Measurements from ENCODE around the gene ANKRD66.

Gene ANKRD66

DNA sequence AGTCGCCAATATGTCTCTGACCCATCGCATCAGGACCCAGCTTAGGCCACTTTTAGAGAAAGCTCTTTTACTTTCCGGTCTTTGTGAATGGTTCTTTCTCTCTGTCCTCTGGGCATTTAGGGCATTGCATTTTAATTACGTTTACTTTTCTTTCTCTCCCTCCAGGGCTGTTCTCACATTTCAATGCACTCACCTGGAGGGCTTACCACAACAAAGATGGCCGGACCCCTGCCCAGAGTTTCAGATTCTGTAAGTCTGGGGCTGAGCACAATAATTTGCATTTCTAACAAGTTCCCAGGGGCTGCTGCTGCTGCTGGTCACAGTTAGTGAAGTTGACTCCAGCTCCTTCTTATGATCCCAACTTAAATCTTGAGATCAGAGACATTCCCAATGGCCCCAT lies 3.0 kb downstream of the ANKRD66 start:
- no peak overlapping the region for H3K4me3 ChIP-seq
- DNase-seq (ENCODE audit: low spot score) = no peak
- TF ChIP-seq, protein P1, sequence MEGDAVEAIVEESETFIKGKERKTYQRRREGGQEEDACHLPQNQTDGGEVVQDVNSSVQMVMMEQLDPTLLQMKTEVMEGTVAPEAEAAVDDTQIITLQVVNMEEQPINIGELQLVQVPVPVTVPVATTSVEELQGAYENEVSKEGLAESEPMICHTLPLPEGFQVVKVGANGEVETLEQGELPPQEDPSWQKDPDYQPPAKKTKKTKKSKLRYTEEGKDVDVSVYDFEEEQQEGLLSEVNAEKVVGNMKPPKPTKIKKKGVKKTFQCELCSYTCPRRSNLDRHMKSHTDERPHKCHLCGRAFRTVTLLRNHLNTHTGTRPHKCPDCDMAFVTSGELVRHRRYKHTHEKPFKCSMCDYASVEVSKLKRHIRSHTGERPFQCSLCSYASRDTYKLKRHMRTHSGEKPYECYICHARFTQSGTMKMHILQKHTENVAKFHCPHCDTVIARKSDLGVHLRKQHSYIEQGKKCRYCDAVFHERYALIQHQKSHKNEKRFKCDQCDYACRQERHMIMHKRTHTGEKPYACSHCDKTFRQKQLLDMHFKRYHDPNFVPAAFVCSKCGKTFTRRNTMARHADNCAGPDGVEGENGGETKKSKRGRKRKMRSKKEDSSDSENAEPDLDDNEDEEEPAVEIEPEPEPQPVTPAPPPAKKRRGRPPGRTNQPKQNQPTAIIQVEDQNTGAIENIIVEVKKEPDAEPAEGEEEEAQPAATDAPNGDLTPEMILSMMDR (IDR thresholded peaks at IDR 0.05) = no peak
- no peak overlapping the region for H3K27ac ChIP-seq

GRCh38 chr6:46751658-46752057 lies 4.9 kb downstream of the ANKRD66 start:
- TF ChIP-seq, protein P1 (IDR thresholded peaks at IDR 0.05) = no peak
- Histone ChIP-seq H3K27ac (no peak overlapping the region), H3K4me3 (no peak overlapping the region)
- no peak for DNase-seq (ENCODE audit: low spot score)

- TF ChIP-seq, protein P1 (IDR thresholded peaks at IDR 0.05) = no peak
- H3K27ac ChIP-seq = no peak overlapping the region
These were observed 9.1 kb downstream of the ANKRD66 start for GRCh38 chr6:46755865-46756264.

DNA sequence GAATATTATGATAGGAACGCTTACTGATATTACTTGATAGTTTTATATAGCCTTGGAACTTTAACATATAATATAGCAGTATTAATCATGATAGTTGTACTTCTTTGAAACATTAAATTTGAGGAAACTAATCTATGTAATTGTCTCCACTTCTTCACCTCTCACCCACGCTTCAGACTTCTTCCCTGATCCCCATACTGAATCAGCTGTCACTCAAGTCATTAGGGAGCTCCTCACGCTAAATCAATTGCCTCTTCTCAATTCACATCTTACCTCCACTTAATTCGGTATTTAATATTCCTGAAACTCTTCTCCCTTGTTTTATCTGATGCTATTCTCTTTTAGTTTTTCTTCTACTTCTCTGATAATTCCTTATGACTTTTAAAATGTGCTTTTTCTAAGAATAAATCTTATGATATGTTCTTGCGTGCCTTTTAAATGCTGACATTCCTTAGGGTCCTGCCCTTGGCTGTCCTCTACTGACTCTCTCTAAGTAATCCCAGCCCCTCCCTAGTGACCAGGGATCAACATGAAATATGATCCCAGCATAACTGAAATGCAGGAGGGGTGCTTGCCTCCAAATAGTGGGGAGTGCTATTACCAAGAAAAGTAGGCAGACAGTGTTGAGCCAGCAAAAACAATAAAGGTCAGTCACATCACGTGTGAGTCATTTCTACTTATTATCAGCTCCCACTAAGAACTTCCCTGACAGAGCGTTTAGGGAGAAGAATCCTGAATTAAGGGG lies 9.9 kb downstream of the ANKRD66 start:
- Histone ChIP-seq H3K27ac (no peak overlapping the region), H3K4me3 (no peak overlapping the region)
- DNase-seq (ENCODE audit: low spot score) = no peak
- TF ChIP-seq, protein P1 (IDR thresholded peaks at IDR 0.05) = no peak

More at GRCh38 chr6:46755865-46756264, 9.1 kb downstream of the ANKRD66 start:
- H3K4me3 ChIP-seq = no peak overlapping the region
- DNase-seq (ENCODE audit: low spot score) = no peak

DNA sequence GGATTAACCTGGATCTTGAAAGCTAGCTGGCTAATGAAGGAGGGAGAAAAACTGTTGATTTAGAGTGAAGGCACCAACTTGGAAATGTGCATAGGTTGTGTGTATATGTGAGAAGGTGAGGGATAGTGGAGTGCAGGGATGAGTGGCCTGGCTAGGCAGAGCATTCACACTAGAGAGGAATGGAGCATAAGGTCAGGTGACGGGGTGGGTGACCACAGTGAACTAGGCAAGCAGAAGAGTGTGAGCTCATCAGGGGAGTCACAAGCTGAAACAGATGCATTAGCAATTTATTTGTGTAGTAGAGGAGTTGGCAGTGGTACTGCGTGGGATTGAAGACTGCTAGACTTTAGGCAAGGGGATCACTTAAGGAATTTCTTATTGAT lies 10.5 kb downstream of the ANKRD66 start:
- TF ChIP-seq, protein P1 (IDR thresholded peaks at IDR 0.05) = no peak
- no peak for DNase-seq (ENCODE audit: low spot score)
- Histone ChIP-seq H3K4me3 (no peak overlapping the region), H3K27ac (no peak overlapping the region)

GRCh38 chr6:46758960-46759753 lies 12.4 kb downstream of the ANKRD66 start:
- TF ChIP-seq, protein P1 (IDR thresholded peaks at IDR 0.05) = no peak
- no peak overlapping the region for H3K4me3 ChIP-seq
- H3K27ac ChIP-seq = no peak overlapping the region
- no peak for DNase-seq (ENCODE audit: low spot score)

Measured in coronary artery (tissue), 2 donors.